ENCODE data around the gene PHF21A. TPM values are rescaled to one million over a fixed set of nuclear protein-coding genes. Genes with fewer than 3 reads are reported as not detected.
"Not testable (repeated sequence)": the region's sequence is repeated elsewhere in the genome, so short reads cannot be mapped to it uniquely, and the experiment has no call there.

Gene PHF21A
- total RNA-seq, 1 donor from 2014 or later: 30.3 TPM

DNA sequence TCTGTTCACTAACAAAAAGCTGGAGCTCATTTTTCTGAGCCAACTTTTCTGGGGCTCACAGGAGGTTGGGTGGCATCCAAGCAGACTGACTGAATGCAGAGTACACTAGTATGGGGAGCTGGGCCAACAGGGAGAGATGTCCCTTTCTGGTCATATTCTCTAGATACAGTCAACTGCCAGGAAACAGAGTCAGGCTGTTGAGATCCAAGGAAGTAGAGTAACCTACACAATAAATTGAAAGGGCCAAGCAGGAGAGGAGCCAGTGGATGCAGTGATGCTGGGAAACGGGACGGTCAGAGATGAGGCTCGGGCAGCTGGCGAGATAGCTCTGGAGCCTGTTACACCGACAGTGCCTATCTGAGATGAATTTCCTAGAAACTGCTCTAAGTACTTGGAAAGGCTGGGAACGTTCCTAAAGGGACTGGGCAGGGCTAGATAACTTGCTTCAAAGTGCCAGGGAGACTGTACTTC, 127.7 kb downstream of the PHF21A start:
- no peak for DNase-seq (ENCODE audit: extremely low read depth, low read depth, low spot score)

DNA sequence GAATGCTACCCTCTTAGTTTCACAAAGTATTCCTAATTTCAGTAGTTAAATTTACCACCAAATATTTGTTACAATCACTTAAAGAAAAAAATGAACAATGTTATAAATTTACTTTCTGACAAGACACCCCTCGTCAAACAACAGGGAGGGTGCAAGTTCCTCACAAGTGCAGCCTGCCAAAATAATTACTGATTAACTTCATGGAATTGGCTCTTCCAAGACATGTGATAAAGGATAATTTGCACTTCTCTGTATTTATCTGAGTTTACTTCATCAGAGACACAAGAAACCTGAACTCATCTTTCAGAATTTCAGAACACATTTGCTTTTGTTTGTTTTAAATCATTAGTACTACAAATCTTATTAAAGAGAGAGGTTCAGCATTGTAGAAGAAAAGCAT, 132.3 kb downstream of the PHF21A start:
- DNase-seq (ENCODE audit: extremely low read depth, low read depth, low spot score): no peak

DNA sequence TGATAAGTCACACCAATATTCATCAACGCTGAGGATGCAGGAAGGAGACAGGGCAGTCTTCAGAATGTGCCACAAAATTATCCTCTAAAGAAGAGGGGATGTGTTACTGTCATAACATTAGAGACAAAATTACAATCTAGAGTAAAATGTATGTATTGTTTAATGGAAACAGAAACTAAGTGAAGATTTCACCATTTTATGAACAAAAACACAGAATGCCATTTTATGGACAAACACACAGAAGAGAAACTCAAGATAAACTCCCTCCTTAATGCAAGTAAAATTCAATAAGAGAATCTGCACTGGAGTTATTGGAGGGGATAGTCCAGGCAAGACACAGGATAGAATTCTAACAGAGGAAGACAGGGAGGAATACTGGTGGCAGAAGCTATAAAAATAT, 136.0 kb downstream of the PHF21A start:
- DNase-seq (ENCODE audit: extremely low read depth, low read depth, low spot score): no peak

DNA sequence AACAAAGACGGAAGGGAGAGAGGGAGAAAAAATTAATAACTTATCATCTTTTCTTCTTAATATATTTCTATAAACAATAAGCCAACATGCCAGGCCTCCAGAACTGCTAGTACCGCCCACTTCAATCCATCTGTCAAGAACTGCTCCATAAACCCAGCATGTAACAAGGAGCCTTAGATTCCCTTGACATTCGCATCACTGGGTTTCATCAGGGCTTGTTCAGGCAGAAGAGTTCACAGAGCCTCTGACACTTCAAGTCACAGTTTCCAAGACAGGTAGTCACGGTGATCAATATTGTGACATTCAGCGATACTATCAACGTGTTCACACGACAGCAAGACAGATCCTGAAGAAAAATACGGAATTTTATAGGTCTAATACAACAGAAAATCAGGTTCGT, 137.1 kb downstream of the PHF21A start:
- DNase-seq (ENCODE audit: extremely low read depth, low read depth, low spot score): no peak

DNA sequence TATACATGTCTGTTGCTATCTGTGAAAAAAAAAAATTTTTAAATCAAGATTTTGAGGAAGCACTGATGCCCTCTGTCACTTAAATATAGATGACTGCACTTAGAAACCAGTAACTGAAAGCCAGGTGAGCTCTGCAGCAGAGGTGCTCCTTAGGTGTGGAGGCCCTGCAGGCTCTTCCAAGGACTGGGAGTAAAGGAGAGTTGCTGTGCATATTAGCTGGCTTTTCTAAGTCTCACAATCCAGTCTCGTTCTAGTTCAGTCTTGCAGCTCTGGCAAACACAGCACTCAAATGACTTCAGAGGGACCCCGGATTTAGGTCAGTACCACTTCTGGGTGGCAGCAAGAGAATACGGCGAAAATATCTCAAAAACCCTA, 137.8 kb downstream of the PHF21A start:
- no peak for DNase-seq (ENCODE audit: extremely low read depth, low read depth, low spot score)

DNA sequence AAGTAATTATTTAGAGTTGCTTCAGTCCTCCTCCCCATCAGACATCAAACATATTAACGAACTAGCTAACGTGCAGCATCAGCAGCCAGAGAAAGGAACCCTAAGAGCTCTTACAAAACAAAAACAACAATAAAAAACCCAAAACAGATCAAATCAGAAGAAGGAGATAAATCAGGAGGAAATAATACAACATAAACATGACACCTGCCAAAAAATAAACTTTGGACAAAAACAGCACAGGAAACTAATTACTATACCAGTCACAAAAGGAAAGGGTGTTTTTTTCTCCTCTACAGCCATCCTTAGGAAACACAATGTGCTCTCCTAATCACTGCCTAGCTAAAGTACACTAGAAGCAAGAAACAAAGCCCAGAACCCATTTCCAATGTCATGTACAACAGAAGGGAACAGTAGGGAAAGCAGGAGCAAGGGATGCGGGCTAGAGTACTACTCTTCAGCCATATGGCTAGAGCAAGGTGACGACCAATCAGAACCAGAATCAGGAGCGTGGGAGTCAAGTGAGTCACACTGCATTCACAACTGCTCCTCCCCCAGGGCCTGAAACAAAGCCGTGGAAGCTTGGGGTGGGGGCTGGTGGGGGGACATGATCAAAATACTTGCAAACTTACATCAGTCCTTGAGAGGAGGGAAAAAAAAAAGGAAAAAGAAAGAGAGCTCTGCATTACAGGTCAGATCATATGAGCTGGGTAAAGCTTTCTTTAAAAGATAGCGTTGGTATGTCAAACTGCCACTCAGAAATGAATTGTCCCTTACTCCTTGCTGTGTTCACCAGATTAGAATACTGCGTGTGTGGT, 138.4 kb downstream of the PHF21A start:
- DNase-seq (ENCODE audit: extremely low read depth, low read depth, low spot score): no peak

DNA sequence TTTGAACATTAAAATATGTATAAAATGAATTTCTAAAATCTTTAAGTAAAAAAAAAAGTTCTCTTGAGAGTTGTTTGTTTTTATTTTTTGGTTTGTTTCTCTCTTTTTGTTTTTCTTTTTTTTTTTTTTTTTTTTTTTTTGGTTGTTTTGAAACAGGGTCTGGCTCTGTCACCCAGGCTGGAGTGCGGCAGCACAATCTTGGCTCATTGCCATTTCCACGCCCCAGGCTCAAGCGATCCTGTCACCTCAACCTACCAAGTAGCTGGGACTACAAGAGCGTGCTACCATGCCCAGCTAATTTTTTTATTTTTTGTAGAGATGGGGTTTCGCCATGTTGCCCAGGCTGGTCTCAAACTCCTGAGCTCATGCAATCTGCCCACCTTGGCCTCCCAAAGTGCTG, 139.4 kb downstream of the PHF21A start:
- DNase-seq (ENCODE audit: extremely low read depth, low read depth, low spot score): not testable (repeated sequence)

DNA sequence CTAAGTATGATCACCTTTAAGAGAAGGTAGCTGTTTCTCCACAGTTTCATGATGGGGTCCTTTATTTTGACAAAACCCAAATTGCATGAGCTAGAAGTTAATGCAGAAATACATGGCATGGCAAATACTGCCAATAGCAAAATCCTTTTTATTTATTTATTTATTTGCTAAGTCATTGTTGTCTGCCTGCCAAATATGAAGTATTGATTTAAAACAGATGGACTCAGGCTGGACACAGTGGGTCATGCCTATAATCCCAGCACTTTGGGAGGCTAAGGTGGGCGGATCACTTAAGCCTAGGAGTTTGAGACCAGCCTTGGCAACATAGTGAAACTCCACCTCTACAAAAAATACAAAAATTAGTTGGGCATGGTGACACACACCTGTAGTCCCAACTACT, 146.4 kb downstream of the PHF21A start:
- DNase-seq (ENCODE audit: extremely low read depth, low read depth, low spot score): no peak

DNA sequence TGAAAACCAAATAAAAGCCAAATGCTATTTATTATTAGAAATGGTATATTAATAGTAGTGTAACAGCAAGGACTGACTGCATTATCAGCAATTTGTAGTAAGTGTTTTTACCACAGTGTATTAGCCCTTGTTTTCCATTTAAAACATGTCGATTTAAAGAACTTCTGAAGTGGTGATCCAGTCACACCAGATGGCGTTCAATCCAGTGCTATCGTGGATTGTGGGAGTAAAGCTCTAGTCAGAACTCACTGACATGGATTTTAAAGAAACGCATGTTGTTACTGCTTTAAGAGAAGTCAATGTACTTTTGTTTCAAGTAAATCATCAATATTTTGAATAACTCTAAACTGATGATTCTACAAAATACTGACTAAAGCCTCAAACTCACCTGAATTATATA, 147.7 kb downstream of the PHF21A start:
- DNase-seq (ENCODE audit: extremely low read depth, low read depth, low spot score): no peak

DNA sequence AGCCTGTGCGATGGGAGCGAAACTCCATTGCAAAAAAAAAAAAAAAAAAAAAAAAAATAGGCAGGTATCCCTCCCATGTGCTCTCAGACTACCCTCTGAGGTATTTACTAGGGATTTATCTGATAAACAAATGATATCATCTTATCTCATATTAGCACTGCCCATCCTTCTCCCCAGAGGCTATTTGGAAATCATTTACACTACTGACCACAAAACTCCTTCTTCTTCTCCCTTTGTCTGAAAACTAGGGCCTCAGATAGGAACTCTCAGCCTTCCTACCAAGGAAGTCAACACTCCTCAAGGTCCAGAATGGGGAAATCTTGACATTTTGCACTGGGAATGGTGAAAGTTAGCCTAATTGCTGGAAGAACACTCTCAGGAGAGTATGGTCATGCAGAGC, 152.4 kb downstream of the PHF21A start:
- DNase-seq (ENCODE audit: extremely low read depth, low read depth, low spot score): no peak

DNA sequence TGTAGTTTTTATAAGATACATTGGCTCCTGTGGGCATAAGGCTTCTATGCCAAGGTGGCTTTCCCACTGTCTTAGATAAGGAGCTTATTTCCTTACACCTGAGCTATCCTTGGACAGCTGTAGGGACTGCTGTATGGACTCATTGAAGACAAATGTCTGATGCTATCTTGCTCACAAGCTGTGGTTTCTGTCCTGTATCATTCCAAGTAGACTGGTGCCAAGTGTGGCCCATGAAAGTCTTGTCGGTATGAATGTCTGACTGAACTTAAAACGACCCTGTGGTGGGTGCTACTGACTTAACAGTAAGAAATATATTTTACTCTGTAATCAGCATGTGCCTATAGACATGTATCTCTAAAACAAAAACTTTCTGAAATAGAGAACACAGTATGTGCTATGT, 153.7 kb downstream of the PHF21A start:
- DNase-seq (ENCODE audit: extremely low read depth, low read depth, low spot score): no peak

DNA sequence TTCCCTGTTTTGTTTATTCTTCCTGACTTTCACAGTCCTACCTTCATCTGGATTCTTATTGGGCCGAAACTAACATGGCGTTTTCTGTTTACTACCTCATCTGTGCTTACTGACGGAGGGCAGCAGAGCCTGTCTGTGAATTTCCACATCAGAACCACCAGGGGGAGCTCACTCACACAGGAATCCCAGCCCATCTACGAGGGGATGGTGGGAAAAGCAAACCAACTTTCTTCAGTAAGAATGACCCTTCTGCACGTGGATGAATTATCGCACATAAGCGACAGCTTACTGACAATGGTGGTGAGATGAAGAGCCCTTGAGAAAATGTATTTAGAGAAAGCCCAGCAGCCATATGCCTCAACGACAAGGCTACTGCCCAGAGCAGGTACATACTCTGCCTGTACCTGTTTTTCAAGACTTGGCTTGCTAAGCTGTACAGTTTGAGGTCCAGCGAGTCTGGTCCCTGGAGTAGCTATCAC, 156.3 kb downstream of the PHF21A start:
- peak; percentile 58 for DNase-seq (ENCODE audit: extremely low read depth, low read depth, low spot score)

DNA sequence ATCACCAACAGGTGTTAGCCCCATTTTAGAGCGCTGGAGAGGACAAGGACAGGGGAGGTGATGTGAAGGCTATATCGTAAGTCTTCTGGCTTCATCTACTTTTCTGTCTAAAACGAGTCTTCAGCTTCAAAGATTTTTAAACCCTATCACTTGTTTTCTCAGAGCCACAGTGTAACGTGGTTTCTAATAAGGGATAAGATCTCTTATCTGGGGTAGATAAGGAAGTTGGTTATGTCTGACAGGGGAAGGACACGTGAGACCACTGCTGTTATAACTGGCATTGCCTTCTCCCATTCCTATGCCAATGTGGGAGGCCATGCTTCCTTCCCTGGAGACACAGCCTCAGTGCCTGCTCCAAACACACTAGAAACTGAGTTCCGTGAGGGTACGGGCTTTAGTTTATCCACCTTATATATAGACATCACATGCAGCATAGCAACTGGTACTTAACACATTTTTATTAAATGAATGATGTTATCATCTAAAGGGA, 159.5 kb downstream of the PHF21A start:
- no peak for DNase-seq (ENCODE audit: extremely low read depth, low read depth, low spot score)

DNA sequence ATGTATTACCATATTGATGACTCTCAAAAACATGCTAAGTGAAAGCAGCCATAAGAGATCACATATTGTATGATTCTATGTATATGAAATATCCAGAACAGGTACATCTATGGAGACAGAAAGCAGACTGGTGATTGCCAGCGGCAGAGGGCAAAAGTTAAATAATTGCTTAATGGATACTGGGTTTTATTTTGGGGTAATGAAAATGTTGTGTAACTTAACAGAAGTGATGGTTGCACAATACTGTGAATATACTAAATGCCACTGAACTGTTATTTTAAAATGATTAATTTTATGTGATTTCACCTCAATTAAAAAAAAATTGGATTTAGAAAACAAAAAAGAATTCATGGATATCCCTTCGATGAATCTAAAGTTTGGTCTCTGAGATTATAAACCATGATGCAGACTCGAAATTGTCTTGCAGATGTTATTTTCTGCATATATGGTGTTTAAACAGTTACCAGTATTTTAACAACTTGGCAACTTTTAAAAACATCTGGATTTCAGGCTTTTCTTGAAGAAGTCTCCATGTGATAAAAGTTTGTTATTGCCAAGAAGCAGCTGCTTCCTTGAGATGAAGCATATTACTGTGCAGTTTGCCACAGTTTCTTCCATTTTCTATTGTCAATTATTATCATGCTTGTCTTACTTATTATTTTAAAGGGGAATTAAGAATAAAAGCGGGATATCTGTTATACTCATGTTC, 160.7 kb downstream of the PHF21A start:
- DNase-seq (ENCODE audit: extremely low read depth, low read depth, low spot score): no peak

DNA sequence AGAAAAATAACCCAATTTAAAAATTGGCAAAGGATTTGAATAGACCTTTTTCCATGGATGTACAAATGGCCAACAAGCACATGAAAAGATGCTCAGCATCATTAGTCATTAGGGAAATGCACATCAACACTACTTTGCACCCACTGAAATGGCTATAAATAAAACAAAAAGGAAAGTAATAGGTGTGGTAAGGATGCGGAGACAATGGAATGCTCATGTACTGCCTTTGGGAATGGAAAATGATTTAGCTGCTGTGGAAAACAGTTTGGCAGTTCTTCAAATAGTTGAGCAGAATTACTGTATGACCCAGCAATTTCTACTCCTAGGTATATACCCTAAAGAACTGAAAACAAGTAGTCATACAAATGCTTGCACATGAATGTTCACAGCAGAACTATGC, 161.4 kb downstream of the PHF21A start:
- DNase-seq (ENCODE audit: extremely low read depth, low read depth, low spot score): no peak

DNA sequence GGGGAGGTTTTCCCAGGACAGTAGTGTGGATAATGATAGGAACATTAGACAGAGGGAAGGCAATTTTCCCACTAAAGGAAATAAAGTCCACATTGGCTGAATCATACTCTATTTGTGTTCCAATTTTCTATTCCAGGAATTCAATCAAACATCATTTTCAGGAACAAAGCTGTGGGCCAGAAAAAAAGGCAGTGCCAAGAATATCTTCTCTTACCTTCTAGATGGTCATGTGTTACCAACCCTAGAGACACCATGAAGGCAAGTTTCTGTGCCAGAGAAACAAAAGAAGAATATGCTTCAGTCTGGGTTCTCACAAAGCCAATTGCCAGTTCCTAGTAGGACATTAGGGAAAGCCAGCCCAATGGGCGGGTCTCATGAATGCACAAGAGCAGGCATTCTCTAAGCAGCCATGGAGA, 171.3 kb downstream of the PHF21A start:
- no peak for DNase-seq (ENCODE audit: extremely low read depth, low read depth, low spot score)

DNA sequence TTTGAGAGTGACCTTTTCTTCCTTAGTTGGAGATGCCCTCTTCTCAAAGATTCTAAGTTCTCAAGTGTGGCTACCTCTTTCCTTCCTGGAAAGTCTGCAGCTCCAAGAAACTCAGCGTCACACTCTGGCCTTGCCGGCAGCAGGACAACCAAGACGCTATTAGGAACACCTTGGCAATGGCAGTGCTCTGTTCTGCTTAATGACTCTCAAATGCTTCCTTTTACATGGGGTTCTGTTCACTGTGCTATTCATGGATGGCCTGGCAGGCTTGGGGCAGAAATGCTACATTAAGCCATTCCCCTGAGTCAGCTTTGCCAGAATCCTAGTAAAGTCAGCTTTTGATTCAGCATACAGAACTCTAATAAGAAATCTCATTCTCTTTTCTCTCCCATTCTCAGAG, 172.9 kb downstream of the PHF21A start:
- DNase-seq (ENCODE audit: extremely low read depth, low read depth, low spot score): no peak

DNA sequence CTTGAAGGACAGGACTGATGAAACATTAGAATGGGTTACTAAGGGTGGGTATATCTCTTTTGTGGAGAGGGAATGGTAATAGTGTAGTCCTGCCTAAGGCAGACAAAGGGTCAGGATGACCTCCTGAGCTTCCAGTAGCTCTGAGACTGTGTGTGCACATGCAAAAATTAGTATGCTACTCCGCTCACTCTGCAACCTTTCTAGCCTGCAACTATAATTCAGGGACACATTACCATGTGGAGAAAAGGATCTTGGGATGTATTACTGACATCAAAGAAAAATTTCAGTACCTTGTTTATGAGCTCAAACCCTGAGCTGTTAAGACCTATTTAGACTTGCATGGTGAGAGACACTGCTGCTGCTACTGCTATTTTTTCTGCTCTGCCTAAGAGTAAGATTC, 173.4 kb downstream of the PHF21A start:
- no peak for DNase-seq (ENCODE audit: extremely low read depth, low read depth, low spot score)

DNA sequence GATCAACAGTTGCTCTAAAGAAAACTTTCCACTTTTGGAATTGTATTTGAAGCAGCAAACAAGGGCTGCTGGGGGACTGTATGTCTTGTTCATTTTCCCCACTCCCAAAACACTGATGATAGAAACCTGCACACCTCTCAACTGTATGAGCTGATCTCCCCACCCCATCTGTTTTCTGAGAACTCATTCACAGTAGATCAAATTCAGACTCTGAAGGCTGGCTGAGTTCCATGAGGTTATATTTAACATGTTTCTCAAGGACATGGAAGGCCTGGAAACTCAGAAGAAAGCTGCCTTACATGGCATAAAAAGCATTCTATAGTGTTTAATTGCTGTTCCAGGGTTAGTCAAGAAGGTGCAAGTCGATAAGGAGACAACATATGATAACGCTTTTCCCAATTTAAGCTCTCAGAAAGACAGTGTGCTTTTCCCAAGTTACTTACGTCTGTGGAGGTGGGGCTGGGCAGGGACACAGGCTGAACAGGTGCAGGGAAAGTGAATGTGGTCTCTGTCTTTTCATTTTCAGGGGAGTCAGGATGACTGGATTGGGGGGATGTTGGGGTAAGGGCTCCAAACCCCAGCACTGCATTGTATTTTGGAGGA, 175.8 kb downstream of the PHF21A start:
- DNase-seq (ENCODE audit: extremely low read depth, low read depth, low spot score): no peak

DNA sequence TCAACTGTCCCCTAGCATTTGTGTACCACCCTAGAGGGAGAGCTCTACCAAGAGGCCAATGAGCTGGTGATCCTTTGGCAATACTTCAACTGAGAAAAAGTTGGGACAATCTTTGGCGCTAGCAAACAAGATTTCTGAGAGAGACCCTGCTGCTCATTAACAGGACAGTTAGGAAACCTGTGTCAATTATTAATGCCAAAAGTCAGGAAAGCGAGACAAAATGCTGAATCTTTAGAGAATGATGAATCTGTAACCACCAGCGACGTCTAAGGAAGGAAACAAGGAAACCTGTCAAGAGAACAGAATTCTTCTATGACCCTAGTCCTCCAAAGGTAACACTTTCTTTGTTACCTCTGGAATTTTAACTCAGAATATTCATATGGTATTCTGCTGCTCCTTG, 178.9 kb downstream of the PHF21A start:
- DNase-seq (ENCODE audit: extremely low read depth, low read depth, low spot score): no peak

DNA sequence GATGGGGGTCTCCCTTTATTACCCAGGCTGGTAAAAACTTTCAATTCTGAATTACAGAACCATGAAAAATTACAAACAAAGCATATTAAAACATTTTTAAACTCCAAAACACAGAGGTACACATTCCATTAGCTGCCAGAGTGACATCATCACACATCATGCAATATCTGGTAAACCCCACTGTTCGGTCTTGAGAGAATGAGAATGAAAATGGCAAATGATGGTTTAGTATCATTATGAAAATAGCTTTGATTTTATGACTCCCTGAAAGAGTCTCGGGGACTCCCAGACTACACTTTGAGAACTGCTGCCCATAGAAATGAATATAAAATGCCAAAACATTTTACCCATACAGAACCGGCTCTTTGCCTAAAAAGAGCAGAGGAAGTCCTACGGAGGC, 180.0 kb downstream of the PHF21A start:
- DNase-seq (ENCODE audit: extremely low read depth, low read depth, low spot score): no peak

DNA sequence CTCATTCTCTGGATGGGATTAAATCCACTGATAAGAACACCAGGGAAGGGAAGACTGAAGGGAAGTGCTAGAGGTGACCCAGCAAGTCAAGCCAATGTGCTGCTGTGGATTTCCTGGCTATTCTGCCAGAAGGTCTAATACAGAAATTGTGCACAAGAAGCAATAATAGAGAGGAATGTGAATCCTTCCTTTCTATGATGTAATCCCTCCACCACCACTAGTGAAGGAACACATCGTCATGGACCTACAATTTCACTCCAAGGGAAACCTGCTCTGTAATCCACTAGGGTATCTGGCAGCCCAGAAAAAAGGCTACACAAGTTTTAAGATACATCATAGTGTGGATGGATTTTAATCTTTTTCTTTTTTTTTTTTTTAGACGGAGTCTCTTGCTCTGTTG, 181.4 kb downstream of the PHF21A start:
- no peak for DNase-seq (ENCODE audit: extremely low read depth, low read depth, low spot score)

All from glomerular endothelial cell (primary cell).